GM20000 (cell line): ENCODE data around the gene PCNX4.

Source experiments
- DNase-seq: peaks from one replicate; pipeline ENCODE4 v3.0.0; 2012; ENCODE audit warnings: low spot score
- TF ChIP-seq, protein P1 (sequence below): IDR thresholded peaks from 2 replicates; pipeline ENCODE4 v1.5.1; 2012; ENCODE audit warnings: mild to moderate bottlenecking, control low read depth; ENCODE audit errors: extremely low read depth, missing control alignments

The PCNX4 gene

GRCh38 chr14:60133487-60133886 is 41.8 kb downstream of the PCNX4 start:
- DNase-seq = no peak
- TF ChIP-seq, protein P1, sequence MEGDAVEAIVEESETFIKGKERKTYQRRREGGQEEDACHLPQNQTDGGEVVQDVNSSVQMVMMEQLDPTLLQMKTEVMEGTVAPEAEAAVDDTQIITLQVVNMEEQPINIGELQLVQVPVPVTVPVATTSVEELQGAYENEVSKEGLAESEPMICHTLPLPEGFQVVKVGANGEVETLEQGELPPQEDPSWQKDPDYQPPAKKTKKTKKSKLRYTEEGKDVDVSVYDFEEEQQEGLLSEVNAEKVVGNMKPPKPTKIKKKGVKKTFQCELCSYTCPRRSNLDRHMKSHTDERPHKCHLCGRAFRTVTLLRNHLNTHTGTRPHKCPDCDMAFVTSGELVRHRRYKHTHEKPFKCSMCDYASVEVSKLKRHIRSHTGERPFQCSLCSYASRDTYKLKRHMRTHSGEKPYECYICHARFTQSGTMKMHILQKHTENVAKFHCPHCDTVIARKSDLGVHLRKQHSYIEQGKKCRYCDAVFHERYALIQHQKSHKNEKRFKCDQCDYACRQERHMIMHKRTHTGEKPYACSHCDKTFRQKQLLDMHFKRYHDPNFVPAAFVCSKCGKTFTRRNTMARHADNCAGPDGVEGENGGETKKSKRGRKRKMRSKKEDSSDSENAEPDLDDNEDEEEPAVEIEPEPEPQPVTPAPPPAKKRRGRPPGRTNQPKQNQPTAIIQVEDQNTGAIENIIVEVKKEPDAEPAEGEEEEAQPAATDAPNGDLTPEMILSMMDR = no peak

DNA sequence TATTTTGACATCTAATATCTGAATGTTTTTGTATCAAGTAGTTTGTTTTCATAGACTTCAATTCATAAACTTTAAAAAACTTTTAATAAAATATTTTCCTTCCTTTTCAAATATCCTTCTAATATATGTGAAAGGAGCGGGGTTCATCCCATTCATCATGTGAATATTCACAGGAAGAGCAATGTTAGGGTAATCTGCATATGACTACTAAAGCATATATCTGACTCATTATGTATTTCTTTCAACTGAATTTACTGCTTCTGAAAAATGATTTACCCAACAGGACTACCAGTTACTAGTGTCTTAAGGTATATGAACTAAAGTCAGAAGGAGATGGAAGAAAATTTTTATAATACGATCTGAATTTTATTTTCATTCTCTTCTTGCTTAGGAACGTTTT is 43.0 kb downstream of the PCNX4 start:
- DNase-seq = no peak
- TF ChIP-seq, protein P1 = no peak

GRCh38 chr14:60151715-60152114 is 60.0 kb downstream of the PCNX4 start:
- no peak for DNase-seq
- TF ChIP-seq, protein P1 = no peak

DNA sequence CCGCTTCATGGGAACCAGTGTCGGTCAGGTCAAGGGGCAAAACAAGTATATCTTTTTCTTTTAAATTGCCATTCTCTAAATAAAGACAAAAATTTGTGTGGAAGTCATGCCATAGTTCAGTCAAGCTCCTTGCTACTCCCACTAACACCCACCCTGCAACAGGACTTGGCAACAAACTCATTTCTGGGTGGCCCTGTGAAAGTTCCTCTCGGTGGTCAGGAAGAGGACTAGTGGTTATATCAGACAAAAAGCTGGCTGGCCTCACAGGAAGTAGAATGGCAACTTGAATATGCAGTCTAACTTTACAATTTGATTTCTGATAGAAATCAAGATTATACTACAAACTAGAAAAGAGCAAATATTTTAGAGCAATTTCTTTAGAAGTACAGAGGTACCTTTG is 62.3 kb downstream of the PCNX4 start:
- TF ChIP-seq, protein P1 = no peak
- no peak for DNase-seq

DNA sequence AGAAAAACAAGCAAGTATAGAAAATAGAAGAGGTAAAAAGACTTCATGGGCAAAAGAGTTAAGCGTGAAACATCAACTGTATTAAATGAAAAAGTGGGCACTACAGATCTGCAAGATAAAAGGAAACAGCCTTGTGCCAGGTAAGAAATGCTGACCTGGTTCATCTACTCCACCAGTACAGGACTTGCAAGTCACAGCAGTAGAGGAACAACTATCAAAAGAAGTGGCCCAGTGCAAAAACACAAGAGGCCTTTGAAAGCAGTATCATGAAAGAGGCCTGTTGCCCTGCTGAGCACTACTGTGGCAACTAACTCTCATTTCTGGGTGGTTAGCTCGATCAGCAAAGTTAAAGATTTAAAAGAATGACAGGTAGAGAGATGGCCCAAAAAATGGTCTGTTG is 62.9 kb downstream of the PCNX4 start:
- TF ChIP-seq, protein P1 = no peak
- no peak for DNase-seq

- TF ChIP-seq, protein P1 = no peak
- no peak for DNase-seq
Measured at GRCh38 chr14:60160422-60160821, 68.7 kb downstream of the PCNX4 start.

- DNase-seq = no peak
- TF ChIP-seq, protein P1 = no peak
Measured at GRCh38 chr14:60161196-60162107, 69.7 kb downstream of the PCNX4 start.
